H1 (cell line): ENCODE measurements around the gene NTRK1. TPM values are rescaled to one million over a fixed set of nuclear protein-coding genes. Genes with fewer than 3 reads are reported as not detected.
A peak's percentile ranks its signal among the peaks of the same experiment; 100 is the strongest.

ENCODE experiments used
- CHD1 ChIP-seq: IDR thresholded peaks from 2 replicates; pipeline ENCODE4 v1.6.1; 2012; ENCODE audit warnings: low read depth, low read length, improper control_type of control experiment
- CTCF ChIP-seq, 3 experiments: IDR thresholded peaks; 1 replicate in 2 of 3; 2 replicates in 1 of 3; pipeline versions ENCODE4 v1.5.1 to v1.6.1; 2011; ENCODE audit warnings: low read length in 3 of 3, mild to moderate bottlenecking in 3 of 3, inconsistent platforms in 2 of 3, low read depth in 1 of 3, moderate library complexity in 1 of 3; ENCODE audit not compliant: insufficient read depth in 1 of 3; ENCODE audit errors: control extremely low read depth in 1 of 3
- polyA plus RNA-seq, 7 experiments: library from polyadenylated mRNA; depleted of rRNA in 3 of 7; stranded (reverse) in 5 of 7; unstranded in 2 of 7; fragments of >200 nt in 5 of 7; fragments of 200-250 nt in 2 of 7; gene quantifications; 1 replicate in 5 of 7; 2 replicates in 1 of 7; 4 replicates in 1 of 7; pipeline versions ENCODE4 v1.2.1 to v1.2.3, GENCODE V29; 2011 to 2013; ENCODE audit warnings: missing spikeins in 2 of 7, mixed read lengths in 2 of 7
- total RNA-seq: library from RNA; stranded (reverse); fragmentation: NEBNext Ultra II Directional; extraction: Animal tissue kit (Norgen Biotek cat#: 25700); gene quantifications from 2 replicates; pipeline ENCODE4 v1.2.1, GENCODE V29; 2021

The NTRK1 gene
- total and polyA plus RNA-seq, 2 of the 8 experiments (the other 6 are each of a cell fraction or from before 2014, with no cell fraction given): 0.12 to 0.24 TPM

GRCh38 chr1:156893048-156893953, 32.6 kb downstream of the NTRK1 start, which contains the start of gene PEAR1 (continued):
- peak; percentile 18 to 49 (median 49) for TF ChIP-seq CTCF (IDR thresholded peaks at IDR 0.05; ENCODE audit: control extremely low read depth in 1 of 3, insufficient read depth in 1 of 3, low read depth in 1 of 3, low read length in 3 of 3)
- no peak for TF ChIP-seq CHD1
